Mesendoderm (in vitro differentiated cells): Measurements from ENCODE around the gene MUC5B.

ENCODE experiments used
- DNase-seq: peaks from one replicate; pipeline ENCODE4 v3.0.0; 2013
- H2AK5ac ChIP-seq: 2 replicates; pipeline ENCODE4 v1.6.1; 2013; ENCODE audit warnings: low read length, inconsistent platforms
- H2BK120ac ChIP-seq: 2 replicates; pipeline ENCODE4 v1.6.1; 2013; ENCODE audit warnings: low read depth, mild to moderate bottlenecking, low read length, moderate library complexity, mixed read lengths
- H2BK15ac ChIP-seq: replicated peaks from 2 replicates; pipeline ENCODE4 v1.6.1; 2013; ENCODE audit warnings: low read depth, mild to moderate bottlenecking, moderate library complexity
- H2BK5ac ChIP-seq: 2 replicates; pipeline ENCODE4 v1.6.1; 2013; ENCODE audit warnings: low read length, inconsistent platforms
- H3K18ac ChIP-seq: 2 replicates; pipeline ENCODE4 v1.6.1; 2013; ENCODE audit warnings: mild to moderate bottlenecking, low read length, mixed read lengths
- H3K23ac ChIP-seq: one replicate; pipeline ENCODE4 v1.6.1; 2013; ENCODE audit warnings: low read length
- H3K27ac ChIP-seq: 2 replicates; pipeline ENCODE4 v1.5.1; 2013; ENCODE audit warnings: low read depth, mild to moderate bottlenecking, inconsistent platforms, low read length, moderate library complexity
- H3K27me3 ChIP-seq: 2 replicates; pipeline ENCODE4 v1.6.1; 2013; ENCODE audit warnings: low read length, control low read depth, mild to moderate bottlenecking, inconsistent platforms; ENCODE audit not compliant: insufficient read depth, poor library complexity
- H3K36me3 ChIP-seq: 2 replicates; pipeline ENCODE4 v1.6.1; 2013; ENCODE audit warnings: low read length, inconsistent platforms; ENCODE audit not compliant: control insufficient read depth, insufficient read depth
- H3K4ac ChIP-seq: one replicate; pipeline ENCODE4 v1.6.1; 2013; ENCODE audit warnings: low read depth, mild to moderate bottlenecking, low read length, moderate library complexity
- H3K4me1 ChIP-seq: 2 replicates; pipeline ENCODE4 v1.6.1; 2013; ENCODE audit warnings: low read depth, low read length, inconsistent platforms; ENCODE audit not compliant: control insufficient read depth
- H3K4me2 ChIP-seq: 2 replicates; pipeline ENCODE4 v1.6.1; 2013; ENCODE audit warnings: low read length
- H3K4me3 ChIP-seq: 2 replicates; pipeline ENCODE4 v1.5.1; 2013; ENCODE audit warnings: mild to moderate bottlenecking, low read length
- H3K56ac ChIP-seq: one replicate; pipeline ENCODE4 v1.6.1; 2013; ENCODE audit warnings: low read length
- H3K79me1 ChIP-seq: 2 replicates; pipeline ENCODE4 v1.6.1; 2013; ENCODE audit warnings: low read length, inconsistent platforms
- H3K79me2 ChIP-seq: 2 replicates; pipeline ENCODE4 v1.6.1; 2013; ENCODE audit warnings: mild to moderate bottlenecking, low read length; ENCODE audit not compliant: control insufficient read depth, insufficient read depth
- H3K9ac ChIP-seq: 2 replicates; pipeline ENCODE4 v1.6.1; 2013; ENCODE audit warnings: low read length, inconsistent platforms
- H4K5ac ChIP-seq: one replicate; pipeline ENCODE4 v1.6.1; 2013; ENCODE audit warnings: low read length
- H4K8ac ChIP-seq: one replicate; pipeline ENCODE4 v1.6.1; 2013; ENCODE audit warnings: low read depth, mild to moderate bottlenecking, control low read depth, low read length, moderate library complexity
- WGBS: extraction: QIAGEN DNeasy Blood & Tissue Kit; methylation state at CpG from one replicate; pipeline ENCODE4 v1.1.7; 2013; ENCODE audit warnings: low lambda C conversion rate, missing lambda C conversion rate; ENCODE audit not compliant: insufficient coverage; ENCODE audit errors: extremely low coverage; 5-methylcytosine and 5-hydroxymethylcytosine counted together

MUC5B gene

DNA sequence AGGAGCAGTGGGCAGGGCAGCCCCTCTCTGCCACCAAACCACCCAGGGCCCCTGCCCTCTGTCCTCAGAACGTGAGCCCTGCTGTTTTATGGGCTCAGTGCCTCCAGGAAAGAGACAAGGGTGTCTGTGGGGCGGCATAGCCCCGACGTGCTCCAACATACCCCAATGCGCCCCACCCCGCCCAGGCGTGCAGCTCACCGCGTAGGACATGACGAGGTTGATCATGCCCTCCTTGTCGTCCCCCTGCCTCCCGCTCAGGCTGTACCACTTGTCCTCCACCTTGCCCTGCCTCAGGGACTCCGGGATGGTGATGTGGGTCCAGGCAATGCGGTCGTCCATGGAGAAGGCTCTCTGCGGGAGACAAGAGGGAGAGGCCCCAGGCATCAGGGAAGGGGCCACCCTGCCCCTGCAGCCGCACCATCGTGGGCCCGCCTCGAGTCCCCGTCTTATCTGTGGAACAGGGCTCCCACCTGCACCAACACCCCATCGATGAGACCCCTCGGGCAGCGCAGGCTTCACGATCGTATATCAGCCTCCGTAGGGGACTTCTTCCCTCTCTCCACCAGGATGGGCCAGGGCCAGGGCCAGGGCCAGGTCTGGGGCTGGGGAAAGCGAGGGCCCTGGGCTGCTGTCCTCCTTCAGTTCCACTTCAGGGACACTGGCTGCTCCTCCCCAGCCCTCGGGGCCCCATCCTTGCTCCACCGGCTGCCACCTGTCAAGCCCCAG, 65.7 kb downstream of the MUC5B start:
- Histone ChIP-seq H3K4me1 (no peaks in the 10 kb centered on the region), H3K27ac (no peak overlapping the region), H3K18ac (no peak overlapping the region), H3K9ac (no peak overlapping the region), H4K5ac (no peak overlapping the region), H4K8ac (no peak overlapping the region), H3K79me1 (peaks cover 12% of the 10 kb centered on the region), H3K4ac (no peak overlapping the region), H3K4me3 (no peak overlapping the region), H3K23ac (no peak overlapping the region), H2AK5ac (no peak overlapping the region), H2BK15ac (no peak overlapping the region), H3K79me2 (no peaks in the 10 kb centered on the region), H3K4me2 (no peak overlapping the region), H3K36me3 (no peaks in the 10 kb centered on the region), H2BK5ac (no peak overlapping the region), H3K56ac (no peak overlapping the region), H3K27me3 (no peaks in the 10 kb centered on the region), H2BK120ac (no peak overlapping the region)
- no peak for DNase-seq
- WGBS = no CpG with 5 or more reads among the region's 30 CpGs

DNA sequence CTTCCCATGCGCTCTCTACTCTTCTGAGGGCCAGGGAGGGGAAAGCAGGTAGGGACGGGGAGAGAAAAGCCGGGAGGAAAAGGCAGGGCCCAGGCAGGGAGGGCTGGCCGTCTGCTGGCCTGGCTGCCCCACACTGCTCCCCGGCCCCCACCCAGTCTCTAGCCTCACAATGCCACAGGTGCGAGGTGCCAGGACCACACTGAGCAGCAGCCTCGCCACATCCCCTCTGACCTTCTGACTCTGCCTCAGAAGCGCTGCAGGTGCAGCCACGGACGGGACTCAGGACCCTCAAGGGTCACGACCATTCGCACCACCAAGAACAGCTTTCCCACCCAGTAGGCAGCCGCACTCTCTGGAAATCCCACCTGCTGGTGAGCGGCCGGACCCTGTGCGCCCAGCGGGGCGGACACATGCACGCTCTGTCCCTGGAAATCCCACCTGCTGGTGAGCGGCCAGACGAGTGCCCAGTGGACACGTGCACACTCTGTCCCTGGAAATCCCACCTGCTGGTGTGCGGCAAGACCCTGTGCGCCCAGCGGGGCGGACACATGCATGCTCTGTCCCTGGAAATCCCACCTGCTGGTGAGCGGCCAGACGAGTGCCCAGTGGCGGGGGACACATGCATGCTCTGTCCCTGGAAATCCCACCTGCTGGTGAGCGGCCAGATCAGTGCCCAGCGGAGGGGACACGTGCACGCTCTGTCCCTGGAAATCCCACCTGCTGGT, 66.5 kb downstream of the MUC5B start:
- H2BK5ac ChIP-seq = no peak overlapping the region
- no peaks in the 10 kb centered on the region for H3K79me2 ChIP-seq
- H4K5ac ChIP-seq = no peak overlapping the region
- no peaks in the 10 kb centered on the region for H3K27me3 ChIP-seq
- no peak overlapping the region for H3K18ac ChIP-seq
- no CpG with 5 or more reads among the region's 33 CpGs for WGBS
- H3K36me3 ChIP-seq = no peaks in the 10 kb centered on the region
- H3K23ac ChIP-seq = no peak overlapping the region
- DNase-seq = no peak
- no peak overlapping the region for H3K4me3 ChIP-seq
- H4K8ac ChIP-seq = no peak overlapping the region
- H2AK5ac ChIP-seq = no peak overlapping the region
- H2BK15ac ChIP-seq = no peak overlapping the region
- no peak overlapping the region for H2BK120ac ChIP-seq
- no peaks in the 10 kb centered on the region for H3K4me1 ChIP-seq
- no peak overlapping the region for H3K9ac ChIP-seq
- H3K79me1 ChIP-seq = peaks cover 12% of the 10 kb centered on the region
- H3K4ac ChIP-seq = no peak overlapping the region
- no peak overlapping the region for H3K4me2 ChIP-seq
- H3K27ac ChIP-seq = no peak overlapping the region
- H3K56ac ChIP-seq = no peak overlapping the region

DNA sequence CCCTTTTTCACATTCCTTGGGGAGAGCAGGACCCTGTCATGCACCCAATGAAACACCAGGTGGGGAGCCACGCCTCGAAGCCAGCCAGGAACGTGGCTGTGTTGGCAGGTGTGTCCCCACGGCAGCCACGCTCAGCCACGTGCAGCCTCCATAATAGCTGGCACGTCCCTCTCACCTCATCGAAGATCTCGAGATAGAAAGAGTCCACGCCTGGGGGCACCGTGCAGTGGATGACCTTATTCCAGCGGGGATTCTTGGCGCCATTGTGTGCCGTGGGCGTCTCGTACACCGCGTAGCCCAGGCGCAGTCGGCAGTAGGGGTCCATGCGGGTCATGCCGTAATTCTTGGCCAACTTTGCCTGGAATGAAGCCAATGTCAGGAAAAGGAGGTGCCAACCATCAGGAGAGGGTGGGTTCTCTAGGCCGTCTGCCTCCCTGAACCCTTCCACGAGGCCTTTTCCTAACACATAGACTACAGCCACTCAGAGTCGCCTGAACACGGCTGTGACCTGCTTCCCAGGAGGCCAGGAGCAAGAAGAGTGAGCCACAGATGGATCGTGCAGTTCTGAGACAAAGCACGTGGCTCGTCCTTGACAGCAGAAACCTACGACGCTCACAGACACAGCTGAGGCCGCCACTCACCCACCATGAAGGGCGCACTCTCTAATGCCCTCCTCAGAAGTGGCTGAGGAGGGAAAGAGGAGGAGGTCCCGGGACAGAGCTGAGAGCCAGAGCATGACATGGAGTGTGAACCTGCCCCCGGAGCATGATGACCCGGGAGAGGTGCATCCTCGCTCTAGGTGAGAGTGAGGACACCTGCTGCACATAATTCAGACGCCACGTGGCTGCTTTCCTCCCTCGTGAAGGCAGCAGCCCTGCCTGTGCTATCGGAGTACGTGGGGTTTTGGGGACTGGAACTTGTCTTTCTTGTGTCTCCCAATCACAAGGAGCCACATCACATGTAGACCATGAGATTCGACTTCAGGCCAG, 67.5 kb downstream of the MUC5B start:
- Histone ChIP-seq H3K56ac (no peak overlapping the region), H3K9ac (no peak overlapping the region), H3K4ac (no peak overlapping the region), H3K27me3 (no peaks in the 10 kb centered on the region), H3K18ac (no peak overlapping the region), H3K36me3 (no peaks in the 10 kb centered on the region), H3K4me3 (no peak overlapping the region), H3K23ac (no peak overlapping the region), H3K79me2 (no peaks in the 10 kb centered on the region), H2BK15ac (no peak overlapping the region), H3K79me1 (peaks cover 12% of the 10 kb centered on the region), H2BK120ac (no peak overlapping the region), H3K27ac (no peak overlapping the region), H3K4me1 (no peaks in the 10 kb centered on the region), H4K5ac (no peak overlapping the region), H4K8ac (no peak overlapping the region), H3K4me2 (no peak overlapping the region), H2AK5ac (no peak overlapping the region), H2BK5ac (no peak overlapping the region)
- WGBS = no CpG with 5 or more reads among the region's 43 CpGs
- DNase-seq = no peak

DNA sequence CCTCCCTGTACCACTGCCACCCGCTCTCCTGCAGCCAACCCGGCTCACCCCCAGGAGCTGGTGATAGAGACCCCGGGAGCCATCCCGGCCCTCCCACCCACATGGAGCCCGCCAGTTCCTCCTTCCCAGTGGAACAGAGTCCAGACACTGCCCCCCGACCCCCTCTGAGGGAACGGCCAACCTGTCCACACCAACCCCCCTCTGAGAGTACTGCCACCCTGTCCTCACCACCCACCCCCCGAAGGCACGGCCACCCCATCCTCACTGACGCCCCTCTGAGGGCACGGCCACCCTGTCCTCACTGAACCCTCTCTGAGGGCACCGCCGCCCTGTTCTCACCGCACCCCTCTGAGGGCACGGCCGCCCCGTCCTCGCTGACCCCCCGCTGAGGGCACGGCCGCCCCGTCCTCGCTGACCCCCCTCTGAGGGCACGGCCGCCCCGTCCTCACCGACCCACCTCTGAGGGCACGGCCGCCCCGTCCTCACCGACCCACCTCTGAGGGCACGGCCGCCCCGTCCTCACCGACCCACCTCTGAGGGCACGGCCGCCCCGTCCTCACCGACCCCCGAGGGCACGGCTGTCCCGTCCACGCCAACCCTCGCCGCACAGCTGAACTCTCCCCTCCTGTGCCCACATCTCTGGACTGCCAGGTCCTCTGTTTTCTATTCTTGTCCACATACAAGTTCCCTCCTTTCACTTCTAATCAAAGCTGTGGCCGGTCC, 68.6 kb downstream of the MUC5B start:
- DNase-seq = no peak
- Histone ChIP-seq H3K36me3 (no peaks in the 10 kb centered on the region), H3K27me3 (no peaks in the 10 kb centered on the region)

DNA sequence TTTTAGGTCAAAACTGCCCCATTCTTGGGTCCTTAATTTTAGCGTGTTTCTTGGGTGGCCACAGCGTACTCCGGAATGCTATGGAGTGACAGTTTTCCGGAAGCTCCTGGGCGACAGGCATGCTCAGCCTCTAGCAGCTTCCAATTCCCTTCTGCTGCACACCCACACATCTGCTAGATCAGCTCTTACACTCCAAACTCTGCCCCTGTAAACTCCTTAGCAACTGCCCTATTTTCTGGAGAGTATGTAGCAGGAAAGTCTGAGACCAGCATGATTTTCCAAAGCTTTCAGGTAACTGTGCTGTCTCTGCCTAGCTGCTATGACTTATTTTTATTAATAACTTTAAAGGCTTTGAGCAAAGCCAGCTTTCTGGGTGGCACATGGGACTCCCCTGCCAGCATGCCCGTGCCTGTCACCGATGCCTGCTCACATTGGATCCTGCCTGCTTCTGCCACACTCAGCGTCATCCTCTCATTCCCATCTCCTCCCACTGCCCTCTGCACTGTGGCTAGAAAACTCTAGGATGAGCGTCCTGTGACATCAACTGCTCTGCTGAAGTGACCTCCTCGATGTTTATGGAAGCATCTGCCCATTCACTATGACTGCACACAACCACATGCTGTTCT, 69.3 kb downstream of the MUC5B start:
- H3K36me3 ChIP-seq = no peaks in the 10 kb centered on the region
- no CpG with 5 or more reads among the region's 10 CpGs for WGBS
- H2AK5ac ChIP-seq = no peak overlapping the region
- H3K23ac ChIP-seq = no peak overlapping the region
- H3K4ac ChIP-seq = no peak overlapping the region
- H3K56ac ChIP-seq = no peak overlapping the region
- H3K4me1 ChIP-seq = no peaks in the 10 kb centered on the region
- no peak overlapping the region for H3K4me2 ChIP-seq
- no peak overlapping the region for H2BK5ac ChIP-seq
- H3K79me1 ChIP-seq = peaks cover 13% of the 10 kb centered on the region
- H3K4me3 ChIP-seq = no peak overlapping the region
- H2BK15ac ChIP-seq = no peak overlapping the region
- H4K8ac ChIP-seq = no peak overlapping the region
- H3K27me3 ChIP-seq = no peaks in the 10 kb centered on the region
- no peak for DNase-seq
- H3K9ac ChIP-seq = no peak overlapping the region
- H3K27ac ChIP-seq = no peak overlapping the region
- H3K79me2 ChIP-seq = no peaks in the 10 kb centered on the region
- H4K5ac ChIP-seq = no peak overlapping the region
- no peak overlapping the region for H2BK120ac ChIP-seq
- H3K18ac ChIP-seq = no peak overlapping the region

More for the DNA sequence above, 68.6 kb downstream of the MUC5B start:
- no peak overlapping the region for H3K9ac ChIP-seq
- no peak overlapping the region for H3K23ac ChIP-seq
- no peak overlapping the region for H2AK5ac ChIP-seq
- WGBS = no CpG with 5 or more reads among the region's 46 CpGs
- no peaks in the 10 kb centered on the region for H3K79me2 ChIP-seq
- H2BK120ac ChIP-seq = no peak overlapping the region
- H3K27ac ChIP-seq = no peak overlapping the region
- H3K18ac ChIP-seq = no peak overlapping the region
- no peak overlapping the region for H4K5ac ChIP-seq
- no peak overlapping the region for H3K4ac ChIP-seq
- H3K4me2 ChIP-seq = no peak overlapping the region
- H2BK5ac ChIP-seq = no peak overlapping the region
- H3K79me1 ChIP-seq = peaks cover 13% of the 10 kb centered on the region
- H3K4me3 ChIP-seq = no peak overlapping the region
- no peaks in the 10 kb centered on the region for H3K4me1 ChIP-seq
- no peak overlapping the region for H4K8ac ChIP-seq
- no peak overlapping the region for H2BK15ac ChIP-seq
- H3K56ac ChIP-seq = no peak overlapping the region
